Measurements from ENCODE around the gene PLCH1. TPM values are rescaled to one million over a fixed set of nuclear protein-coding genes. Genes with fewer than 3 reads are reported as not detected.

PLCH1 gene
- total RNA-seq, 1 donor from 2014 or later = 1.1 TPM

DNA sequence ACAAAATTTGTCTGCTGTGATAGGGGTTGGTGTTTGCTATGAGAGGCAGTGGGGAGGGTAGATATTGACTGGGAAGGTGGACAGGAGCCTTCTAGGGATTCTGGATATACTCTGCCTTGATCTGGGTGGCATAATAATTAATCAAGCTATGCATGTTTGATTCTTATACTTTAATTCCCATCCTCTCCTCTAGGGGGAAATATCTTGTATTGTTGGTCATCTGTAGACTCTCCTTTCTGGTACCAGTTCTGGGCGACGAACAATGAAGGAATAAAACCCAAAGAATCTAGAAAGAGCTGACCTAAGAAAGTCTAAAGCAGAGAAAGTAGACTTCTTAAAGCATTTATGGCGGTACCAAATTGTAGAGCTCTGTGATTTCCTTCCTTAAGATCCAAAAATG, 253.2 kb downstream of the PLCH1 start:
- no peaks in the 10 kb centered on the region for H3K36me3 Mint-ChIP-seq (ENCODE audit: unreplicated experiment)
- peak; percentile 41 for TF ChIP-seq CTCF (IDR thresholded peaks at IDR 0.05; ENCODE audit: partially characterized antibody, unreplicated experiment)

DNA sequence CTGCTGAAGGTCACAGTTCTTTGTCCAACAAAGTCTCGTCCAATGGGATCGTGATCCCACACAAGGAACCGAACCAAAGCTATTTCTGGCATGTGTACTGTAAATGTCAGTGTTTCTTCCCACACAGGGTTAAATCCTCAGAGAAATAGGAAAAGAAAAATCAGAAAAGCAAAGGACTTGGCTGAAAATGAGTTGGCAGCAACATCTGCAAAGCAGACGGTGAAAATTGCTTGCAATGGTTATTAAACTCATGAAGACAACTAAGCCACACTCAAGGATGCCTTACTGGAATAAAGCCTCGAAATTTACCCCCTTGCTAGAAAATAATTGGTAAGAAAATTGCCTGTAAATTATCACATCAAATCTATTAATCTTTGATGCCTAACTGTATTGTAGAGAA, 256.2 kb downstream of the PLCH1 start:
- no peak for DNase-seq
- no peak overlapping the region for H3K4me3 Mint-ChIP-seq (ENCODE audit: unreplicated experiment)
- no peak overlapping the region for H3K27ac Mint-ChIP-seq (ENCODE audit: unreplicated experiment)
- no peak for TF ChIP-seq CTCF (IDR thresholded peaks at IDR 0.05; ENCODE audit: partially characterized antibody, unreplicated experiment)
- H3K27me3 Mint-ChIP-seq (ENCODE audit: unreplicated experiment) = no peaks in the 10 kb centered on the region
- no peaks in the 10 kb centered on the region for H3K36me3 Mint-ChIP-seq (ENCODE audit: unreplicated experiment)
- H3K9me3 Mint-ChIP-seq (ENCODE audit: unreplicated experiment) = no peaks in the 10 kb centered on the region
- no peaks in the 10 kb centered on the region for H3K4me1 Mint-ChIP-seq (ENCODE audit: low read depth, unreplicated experiment)

More for the DNA sequence above, 253.2 kb downstream of the PLCH1 start:
- H3K4me1 Mint-ChIP-seq (ENCODE audit: low read depth, unreplicated experiment) = no peaks in the 10 kb centered on the region
- H3K9me3 Mint-ChIP-seq (ENCODE audit: unreplicated experiment) = no peaks in the 10 kb centered on the region
- DNase-seq = no peak
- H3K4me3 Mint-ChIP-seq (ENCODE audit: unreplicated experiment) = no peak overlapping the region
- no peaks in the 10 kb centered on the region for H3K27me3 Mint-ChIP-seq (ENCODE audit: unreplicated experiment)
- H3K27ac Mint-ChIP-seq (ENCODE audit: unreplicated experiment) = no peak overlapping the region

DNA sequence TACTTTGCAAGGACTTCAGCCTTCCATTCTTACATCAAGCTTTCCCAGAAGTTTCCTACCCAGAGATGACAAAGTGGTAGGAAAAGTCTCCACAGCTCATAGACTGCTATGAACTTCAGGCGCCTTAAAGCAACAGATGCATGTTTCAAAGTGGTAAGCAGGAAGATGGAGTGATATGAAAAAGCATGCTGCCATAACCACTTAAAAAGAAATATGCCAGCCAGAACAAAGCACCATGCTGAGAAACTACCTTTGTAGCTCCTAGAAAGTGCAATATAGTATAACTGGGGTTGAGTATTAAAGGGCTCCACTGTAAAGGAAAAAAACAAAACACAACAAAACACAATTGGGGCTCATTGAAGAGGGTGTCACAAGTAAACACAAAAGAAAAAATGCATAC, 259.0 kb downstream of the PLCH1 start:
- H3K27me3 Mint-ChIP-seq (ENCODE audit: unreplicated experiment) = no peaks in the 10 kb centered on the region
- no peak for DNase-seq
- no peaks in the 10 kb centered on the region for H3K36me3 Mint-ChIP-seq (ENCODE audit: unreplicated experiment)
- no peaks in the 10 kb centered on the region for H3K9me3 Mint-ChIP-seq (ENCODE audit: unreplicated experiment)
- H3K4me1 Mint-ChIP-seq (ENCODE audit: low read depth, unreplicated experiment) = no peaks in the 10 kb centered on the region
- H3K27ac Mint-ChIP-seq (ENCODE audit: unreplicated experiment) = no peak overlapping the region
- no peak overlapping the region for H3K4me3 Mint-ChIP-seq (ENCODE audit: unreplicated experiment)
- TF ChIP-seq CTCF (IDR thresholded peaks at IDR 0.05; ENCODE audit: partially characterized antibody, unreplicated experiment) = no peak

GRCh38 chr3:155481591-155481990, 263.3 kb downstream of the PLCH1 start:
- no peak for DNase-seq
- no peaks in the 10 kb centered on the region for H3K27me3 Mint-ChIP-seq (ENCODE audit: unreplicated experiment)

GRCh38 chr3:155481089-155481488, 263.8 kb downstream of the PLCH1 start:
- no peak overlapping the region for H3K4me3 Mint-ChIP-seq (ENCODE audit: unreplicated experiment)
- peaks cover 3% of the 10 kb centered on the region for H3K9me3 Mint-ChIP-seq (ENCODE audit: unreplicated experiment)
- DNase-seq = no peak
- TF ChIP-seq CTCF (IDR thresholded peaks at IDR 0.05; ENCODE audit: partially characterized antibody, unreplicated experiment) = no peak
- no peak overlapping the region for H3K27ac Mint-ChIP-seq (ENCODE audit: unreplicated experiment)
- no peaks in the 10 kb centered on the region for H3K36me3 Mint-ChIP-seq (ENCODE audit: unreplicated experiment)
- H3K27me3 Mint-ChIP-seq (ENCODE audit: unreplicated experiment) = no peaks in the 10 kb centered on the region
- H3K4me1 Mint-ChIP-seq (ENCODE audit: low read depth, unreplicated experiment) = no peaks in the 10 kb centered on the region

More at GRCh38 chr3:155481591-155481990, 263.3 kb downstream of the PLCH1 start:
- Mint-ChIP-seq H3K36me3 (ENCODE audit: unreplicated experiment) (no peaks in the 10 kb centered on the region), H3K27ac (ENCODE audit: unreplicated experiment) (no peak overlapping the region), H3K4me1 (ENCODE audit: low read depth, unreplicated experiment) (no peaks in the 10 kb centered on the region), H3K9me3 (ENCODE audit: unreplicated experiment) (peaks cover 3% of the 10 kb centered on the region), H3K4me3 (ENCODE audit: unreplicated experiment) (no peak overlapping the region)
- TF ChIP-seq CTCF (IDR thresholded peaks at IDR 0.05; ENCODE audit: partially characterized antibody, unreplicated experiment) = no peak
